Glomerular visceral epithelial cell (primary cell): ENCODE measurements around the gene NFKBIE.
"Not testable (repeated sequence)": the region's sequence is repeated elsewhere in the genome, so short reads cannot be mapped to it uniquely, and the experiment has no call there.

Experiments used
- DNase-seq: peaks from one replicate; pipeline ENCODE4 v3.0.0-alpha.2; 2016; ENCODE audit errors: extremely low spot score

NFKBIE gene, protein sequence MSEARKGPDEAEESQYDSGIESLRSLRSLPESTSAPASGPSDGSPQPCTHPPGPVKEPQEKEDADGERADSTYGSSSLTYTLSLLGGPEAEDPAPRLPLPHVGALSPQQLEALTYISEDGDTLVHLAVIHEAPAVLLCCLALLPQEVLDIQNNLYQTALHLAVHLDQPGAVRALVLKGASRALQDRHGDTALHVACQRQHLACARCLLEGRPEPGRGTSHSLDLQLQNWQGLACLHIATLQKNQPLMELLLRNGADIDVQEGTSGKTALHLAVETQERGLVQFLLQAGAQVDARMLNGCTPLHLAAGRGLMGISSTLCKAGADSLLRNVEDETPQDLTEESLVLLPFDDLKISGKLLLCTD

GRCh38 chr6:44265007-44265721 is at the start of gene NFKBIE:
NFKBIE (minus strand) TSS chr6:44265551; CDS start chr6:44265346, 205 bp downstream.
- peak; percentile 96 for DNase-seq

DNA sequence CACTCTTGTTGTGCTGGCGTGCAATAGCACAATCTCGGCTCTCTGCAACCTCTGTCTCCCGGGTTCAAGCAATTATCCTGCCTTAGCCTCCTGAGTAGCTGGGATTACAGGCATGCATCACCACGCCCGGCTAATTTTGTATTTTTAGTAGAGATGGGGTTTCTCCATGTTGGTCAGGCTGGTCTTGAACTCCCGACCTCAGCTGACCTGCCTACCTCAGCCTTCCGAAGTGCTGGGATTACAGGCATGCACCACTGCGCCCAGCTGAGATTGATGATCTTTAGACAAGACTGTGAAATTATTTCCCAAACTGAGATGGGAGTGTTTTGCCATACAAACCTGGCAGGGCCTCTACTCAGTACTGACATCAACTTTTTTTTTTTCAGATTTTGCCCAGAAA is 49.3 kb upstream of the NFKBIE start:
- DNase-seq, result not testable (repeated sequence)

- DNase-seq, result peak; percentile 85
Observed at GRCh38 chr6:44312901-44313788, 47.8 kb upstream of the NFKBIE start, which contains the start of gene AARS2. AARS2 (minus strand) TSS chr6:44313347; CDS start chr6:44313323, 24 bp downstream.

DNA sequence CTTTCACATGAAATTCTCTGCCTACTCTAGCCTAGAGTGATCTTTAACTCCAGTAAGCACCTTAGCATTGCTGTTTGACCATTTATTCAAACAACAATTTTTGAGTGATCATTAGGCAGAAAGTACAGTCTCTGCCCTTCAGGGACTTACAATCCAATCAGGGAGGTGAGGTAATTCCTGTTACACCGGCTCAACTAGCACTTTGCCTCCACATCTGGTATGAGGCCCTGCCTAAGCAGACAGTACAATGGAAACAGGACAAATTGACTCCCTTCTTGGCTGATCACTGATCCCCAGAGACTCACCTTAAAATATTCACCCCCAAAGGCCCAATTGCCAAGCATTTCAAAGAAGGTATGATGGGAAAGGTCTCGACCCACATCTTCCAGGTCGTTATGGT is 46.4 kb upstream of the NFKBIE start:
- DNase-seq, result no peak

DNA sequence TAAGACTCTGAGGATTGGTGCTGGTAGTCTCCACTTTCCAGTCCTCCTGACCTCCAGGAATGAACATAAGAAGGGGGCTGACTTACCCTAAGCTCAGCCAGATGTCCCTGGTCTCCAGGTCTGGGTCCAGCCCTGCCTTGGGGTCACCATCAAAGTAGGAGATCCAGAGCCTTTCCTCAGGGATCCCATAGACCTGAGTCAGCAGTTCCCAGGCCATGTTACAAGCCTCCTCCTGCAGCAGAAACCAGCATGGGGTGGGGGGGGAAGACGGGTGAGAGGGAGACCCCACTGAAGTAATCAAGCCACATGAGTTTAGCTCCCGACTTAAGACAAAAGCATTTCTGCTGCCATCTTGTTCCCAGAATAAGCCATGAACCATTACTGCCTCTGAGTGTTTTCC is 46.0 kb upstream of the NFKBIE start:
- DNase-seq, result no peak

DNA sequence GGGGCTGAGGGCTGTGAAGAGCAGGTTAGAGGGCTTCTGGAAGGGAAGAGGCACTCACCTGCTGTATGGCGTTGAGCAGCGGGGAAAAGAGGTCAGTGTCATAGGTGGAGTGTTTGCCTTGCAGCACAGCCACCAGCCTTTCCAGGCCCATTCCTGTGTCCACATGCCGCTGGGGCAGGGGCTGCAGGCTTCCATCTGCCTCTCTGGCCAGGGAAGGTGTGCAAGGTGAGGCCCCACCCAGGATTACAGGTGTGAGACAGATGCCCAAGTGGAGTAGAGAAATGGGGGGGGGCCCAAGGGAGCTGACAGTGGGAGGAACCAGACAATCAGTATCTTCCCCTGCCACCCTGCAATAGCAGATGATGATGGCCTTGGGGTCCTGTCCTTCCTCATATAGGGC is 44.9 kb upstream of the NFKBIE start:
- no peak for DNase-seq

DNA sequence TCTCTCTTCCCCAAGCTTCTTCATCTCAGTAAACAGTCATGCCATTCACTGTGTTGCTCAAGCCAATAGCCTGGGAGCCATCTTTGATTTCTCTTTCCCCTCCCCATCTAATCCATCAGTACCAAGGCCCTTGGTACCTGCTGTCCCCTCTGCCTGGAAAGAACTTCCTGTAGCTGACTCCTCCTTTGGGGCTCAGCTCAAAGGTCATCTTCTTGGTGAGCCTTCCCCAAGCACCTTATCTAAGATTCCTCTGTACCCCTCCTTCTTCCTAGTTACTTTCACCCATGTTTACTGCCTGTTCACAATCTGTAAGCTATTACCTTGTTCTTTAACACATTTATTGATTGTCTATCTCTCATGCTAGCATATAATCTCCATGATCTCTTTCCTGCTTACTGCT is 44.3 kb upstream of the NFKBIE start:
- no peak for DNase-seq

GRCh38 chr6:44309092-44309491 is 43.7 kb upstream of the NFKBIE start:
- DNase-seq, result peak; percentile 66

DNA sequence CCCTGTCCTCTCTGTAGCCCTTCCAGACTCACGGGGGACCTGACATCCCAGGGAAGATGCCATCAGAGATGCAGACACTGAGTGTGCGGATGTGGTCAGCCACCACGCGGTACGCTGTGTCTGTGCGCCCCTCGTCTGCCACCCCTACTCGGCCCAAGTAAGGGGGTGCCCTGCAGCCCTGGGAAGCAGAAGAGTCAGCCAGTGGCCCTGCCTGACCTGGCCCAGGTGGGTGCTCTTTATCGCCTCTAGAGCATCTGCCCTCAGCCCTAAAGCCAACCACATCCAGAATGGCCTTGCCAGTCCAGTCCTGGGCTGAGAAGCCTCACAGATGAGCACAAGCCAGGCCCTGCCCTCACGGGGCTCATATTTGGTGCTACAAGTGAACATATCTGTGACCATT is 41.9 kb upstream of the NFKBIE start:
- DNase-seq, result no peak

GRCh38 chr6:44306710-44307109 is 41.4 kb upstream of the NFKBIE start:
- no peak for DNase-seq

- DNase-seq, result no peak
Observed at GRCh38 chr6:44305200-44305725, 39.9 kb upstream of the NFKBIE start.

- peak; percentile 45 for DNase-seq
Observed at GRCh38 chr6:44304282-44305199, 39.2 kb upstream of the NFKBIE start.

DNA sequence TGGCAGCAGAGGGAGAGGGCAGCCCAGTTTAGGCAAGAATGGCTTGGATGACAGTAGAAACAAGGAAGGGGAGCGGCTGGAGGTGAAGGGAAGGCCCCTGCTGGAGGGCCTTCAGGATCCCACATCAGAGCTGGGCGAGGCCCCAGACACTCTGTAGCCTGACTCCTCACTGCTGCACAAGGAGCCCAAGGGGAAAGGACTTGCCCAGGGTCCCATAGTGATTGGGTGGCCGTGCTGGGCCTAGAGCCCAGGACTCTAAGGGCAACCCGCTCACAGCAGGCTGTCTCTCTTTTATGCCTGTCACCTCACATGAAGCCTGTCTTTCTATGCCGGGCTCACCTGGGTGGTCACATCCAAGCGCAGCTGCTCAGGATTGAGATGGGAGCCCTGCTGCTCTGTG is 38.5 kb upstream of the NFKBIE start:
- no peak for DNase-seq

DNA sequence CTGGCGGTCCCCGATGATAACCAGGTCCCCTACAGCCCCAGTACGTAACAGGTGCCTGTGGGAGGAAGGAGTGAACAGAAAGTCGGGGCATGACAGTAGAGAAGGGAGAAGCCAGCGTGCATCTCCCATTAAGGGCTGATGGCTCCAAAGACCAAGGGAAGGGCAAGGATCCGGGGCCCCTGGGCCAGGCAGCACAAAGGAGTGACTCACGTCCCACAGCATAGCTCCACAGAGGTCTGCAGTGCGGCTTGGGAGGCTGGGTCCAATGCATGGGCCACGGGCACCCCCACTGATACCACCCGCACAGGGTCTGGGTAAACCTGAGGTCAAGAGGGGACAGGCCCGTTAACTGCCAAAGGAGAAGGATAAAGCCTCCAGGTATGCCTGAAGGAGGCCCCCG is 37.5 kb upstream of the NFKBIE start:
- DNase-seq, result no peak

GRCh38 chr6:44301782-44302564 is 36.6 kb upstream of the NFKBIE start:
- no peak for DNase-seq

DNA sequence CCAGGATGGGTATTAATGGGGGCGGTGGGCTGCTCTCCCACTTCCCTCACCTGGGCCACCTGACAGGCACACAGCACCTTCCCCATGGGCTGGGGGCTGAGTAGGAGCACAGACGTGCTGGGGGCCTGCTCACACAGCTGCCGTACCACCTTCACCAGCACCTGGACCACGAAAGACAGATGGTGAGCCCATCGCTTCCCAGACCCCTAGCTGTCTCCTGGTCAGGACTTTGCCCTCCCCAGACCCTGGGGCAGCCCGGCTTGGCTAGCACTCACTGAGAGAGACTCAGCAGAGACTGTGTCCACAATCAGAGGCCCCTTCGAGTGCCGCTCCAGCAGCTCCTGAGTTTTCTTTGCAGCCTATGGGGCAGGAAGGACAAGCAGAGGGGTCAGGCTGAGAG is 35.8 kb upstream of the NFKBIE start:
- DNase-seq, result no peak

DNA sequence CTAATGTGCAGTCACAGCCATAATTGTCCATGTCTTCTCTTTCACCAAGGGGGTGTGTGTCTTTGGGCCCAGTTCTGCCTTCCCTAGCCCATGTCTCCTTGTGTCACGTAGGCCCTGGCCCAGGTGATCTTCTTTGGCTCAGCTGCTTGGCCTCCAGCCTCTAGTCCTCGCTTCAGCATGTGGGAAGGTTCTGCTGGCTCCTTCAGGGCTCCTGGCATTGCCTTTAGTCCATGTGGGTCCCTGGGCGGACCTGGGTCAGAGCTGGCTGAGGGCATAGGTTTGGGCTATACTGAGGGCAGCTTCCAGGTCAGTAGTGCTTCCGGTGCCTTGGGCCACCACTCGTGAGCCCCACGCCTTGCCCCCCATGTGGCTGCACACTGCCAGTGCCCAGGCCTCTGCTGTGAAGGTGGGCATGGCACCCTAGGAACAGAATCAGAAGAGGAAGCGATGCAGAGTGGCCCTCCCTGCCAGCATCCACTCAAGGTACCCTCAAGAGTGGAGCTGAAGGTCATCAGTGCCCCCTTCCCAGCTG is 35.0 kb upstream of the NFKBIE start:
- DNase-seq, result no peak

- no peak for DNase-seq
Observed at GRCh38 chr6:44298864-44299263, 33.5 kb upstream of the NFKBIE start.

DNA sequence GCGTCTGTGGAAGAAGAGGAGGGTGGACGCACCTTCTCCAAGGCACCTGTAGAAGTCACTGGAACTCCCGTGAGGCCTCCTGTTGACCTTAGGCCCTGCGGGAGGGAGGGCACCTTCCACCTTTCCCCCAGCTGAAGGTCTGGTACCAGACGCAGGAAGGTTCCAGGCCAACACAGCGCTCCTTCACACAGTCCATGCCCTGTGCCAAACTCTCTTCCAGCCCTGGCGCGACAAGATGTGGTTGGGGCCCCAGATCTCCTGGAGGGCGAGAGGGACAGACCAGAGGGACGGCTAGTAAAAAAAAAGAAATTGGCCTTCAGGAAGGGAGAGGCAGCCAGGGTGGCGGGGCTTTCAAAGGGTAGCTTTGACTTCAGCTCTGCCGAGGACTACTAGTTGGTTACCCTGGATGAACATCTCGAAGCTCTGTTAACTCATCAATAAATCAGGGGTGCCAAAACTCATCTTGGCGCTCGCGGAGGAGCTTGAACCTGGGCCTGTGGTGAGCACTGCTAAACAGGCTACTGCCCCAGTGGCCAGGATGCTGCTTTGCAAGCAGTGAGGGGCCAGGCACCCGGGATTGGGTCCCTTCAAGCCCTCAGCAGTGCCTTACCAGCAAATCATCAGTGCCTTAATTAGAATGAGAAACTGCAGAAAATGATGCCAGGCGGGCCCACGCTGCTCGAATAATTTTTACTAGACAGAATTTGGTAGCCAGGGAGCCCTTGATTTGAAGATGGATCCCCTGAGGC is 32.9 kb upstream of the NFKBIE start:
- DNase-seq, result no peak
